PC-3 (cell line): Measurements from ENCODE around the gene TSPAN1.

Source experiments
- EZH2 ChIP-seq: fragments of 300-600 bp; sonication (generic); IDR thresholded peaks from one replicate; pipeline ENCODE4 v1.6.1; 2017; ENCODE audit warnings: antibody characterized with exemption, mild to moderate bottlenecking, low read length; ENCODE audit not compliant: unreplicated experiment
- EZH2phosphoT487 ChIP-seq: fragments of 300-600 bp; sonication (generic); IDR thresholded peaks from 2 replicates; pipeline ENCODE4 v1.6.1; 2018; ENCODE audit warnings: mild to moderate bottlenecking, antibody characterized with exemption, low read length, borderline replicate concordance
- TF ChIP-seq, protein P1 (sequence below): fragments of 300-600 bp; sonication (generic); conservative IDR thresholded peaks from 2 replicates; pipeline ENCODE4 v1.5.1; 2017; ENCODE audit warnings: antibody characterized with exemption, low read depth, mild to moderate bottlenecking, low read length

DNA sequence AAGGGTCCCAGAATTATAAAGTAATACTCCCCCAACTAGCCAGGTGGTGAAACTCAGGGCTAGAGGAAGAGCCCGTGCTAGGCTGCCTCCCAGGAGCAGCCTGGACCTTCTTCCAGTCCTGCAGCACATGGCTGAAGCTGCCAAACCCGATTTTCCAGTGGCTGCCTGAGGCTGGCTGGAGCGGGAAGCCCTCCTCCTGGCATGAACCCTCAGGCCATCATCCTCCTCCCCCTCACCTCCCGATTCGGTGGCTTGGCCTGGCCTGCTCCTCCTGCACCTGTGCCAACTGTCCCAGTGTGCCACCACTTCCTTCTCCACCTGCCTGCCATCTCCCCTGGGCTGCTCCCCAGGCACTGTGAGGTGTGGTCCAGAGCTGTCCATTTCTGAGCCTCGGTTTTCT is 3.0 kb upstream of the TSPAN1 start:
- TF ChIP-seq, protein P1, sequence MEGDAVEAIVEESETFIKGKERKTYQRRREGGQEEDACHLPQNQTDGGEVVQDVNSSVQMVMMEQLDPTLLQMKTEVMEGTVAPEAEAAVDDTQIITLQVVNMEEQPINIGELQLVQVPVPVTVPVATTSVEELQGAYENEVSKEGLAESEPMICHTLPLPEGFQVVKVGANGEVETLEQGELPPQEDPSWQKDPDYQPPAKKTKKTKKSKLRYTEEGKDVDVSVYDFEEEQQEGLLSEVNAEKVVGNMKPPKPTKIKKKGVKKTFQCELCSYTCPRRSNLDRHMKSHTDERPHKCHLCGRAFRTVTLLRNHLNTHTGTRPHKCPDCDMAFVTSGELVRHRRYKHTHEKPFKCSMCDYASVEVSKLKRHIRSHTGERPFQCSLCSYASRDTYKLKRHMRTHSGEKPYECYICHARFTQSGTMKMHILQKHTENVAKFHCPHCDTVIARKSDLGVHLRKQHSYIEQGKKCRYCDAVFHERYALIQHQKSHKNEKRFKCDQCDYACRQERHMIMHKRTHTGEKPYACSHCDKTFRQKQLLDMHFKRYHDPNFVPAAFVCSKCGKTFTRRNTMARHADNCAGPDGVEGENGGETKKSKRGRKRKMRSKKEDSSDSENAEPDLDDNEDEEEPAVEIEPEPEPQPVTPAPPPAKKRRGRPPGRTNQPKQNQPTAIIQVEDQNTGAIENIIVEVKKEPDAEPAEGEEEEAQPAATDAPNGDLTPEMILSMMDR = no peak
- TF ChIP-seq EZH2 (no peak), EZH2phosphoT487 (peak; percentile 45; the same call in 1 of the 2 replicates)
